ES-I3 (cell line): Measurements from ENCODE around the gene CGNL1.

ENCODE experiments used
- H3K36me3 ChIP-seq: 2 replicates; pipeline ENCODE4 v1.6.1; 2013; ENCODE audit warnings: mild to moderate bottlenecking, low read length, control low read depth, moderate library complexity; ENCODE audit not compliant: insufficient read depth
- H3K4me1 ChIP-seq: 2 replicates; pipeline ENCODE4 v1.6.1; 2013; ENCODE audit warnings: mild to moderate bottlenecking, control low read depth, low read length; ENCODE audit not compliant: insufficient read depth
- H3K9ac ChIP-seq: 2 replicates; pipeline ENCODE4 v1.6.1; 2013; ENCODE audit warnings: low read depth, mild to moderate bottlenecking, low read length, moderate library complexity
- H3K9me3 ChIP-seq: 2 replicates; pipeline ENCODE4 v1.6.1; 2013; ENCODE audit warnings: mild to moderate bottlenecking, low read length, moderate library complexity; ENCODE audit not compliant: control insufficient read depth, insufficient read depth

The CGNL1 gene

DNA sequence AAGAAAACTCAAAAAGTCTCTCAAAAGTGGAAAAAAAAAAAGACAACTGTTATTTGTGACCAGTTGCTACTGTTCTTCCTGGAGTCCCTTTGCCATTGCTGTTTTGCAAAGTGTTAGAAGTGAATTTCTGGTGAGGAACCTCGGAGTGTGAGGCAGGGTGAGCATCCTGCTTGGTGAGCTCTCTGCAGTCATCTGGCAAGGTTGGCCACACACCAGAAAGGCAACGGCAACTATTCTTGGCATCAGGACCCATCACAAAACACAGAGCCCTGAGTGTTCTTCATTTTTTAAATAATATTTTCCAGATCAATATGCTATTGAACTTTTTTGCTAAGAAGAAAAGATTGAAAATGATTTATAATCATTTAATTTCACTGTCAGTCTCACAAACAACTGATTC is 60.7 kb downstream of the CGNL1 start:
- Histone ChIP-seq H3K9ac (no peak overlapping the region), H3K9me3 (no peaks in the 10 kb centered on the region), H3K36me3 (no peaks in the 10 kb centered on the region), H3K4me1 (peaks cover 14% of the 10 kb centered on the region)

DNA sequence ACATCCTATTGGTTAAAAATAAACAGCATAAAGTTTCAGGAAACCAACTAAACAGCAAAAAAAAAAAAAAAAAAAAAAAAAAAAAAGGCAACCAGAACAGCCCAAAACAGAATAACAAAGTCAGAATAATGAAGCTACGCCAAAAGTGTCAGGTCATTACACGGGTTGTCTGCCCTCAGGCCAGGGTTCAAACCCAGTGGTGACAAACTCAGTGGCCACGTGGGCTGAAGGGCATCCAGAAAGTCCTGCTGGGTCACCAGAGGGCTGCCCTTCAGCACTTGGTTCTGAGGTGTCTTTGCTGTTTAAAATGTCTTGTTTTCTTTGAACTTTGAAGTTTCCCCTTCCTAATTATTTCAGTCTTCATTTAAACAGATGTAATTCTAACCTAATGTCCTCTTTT is 61.3 kb downstream of the CGNL1 start:
- H3K36me3 ChIP-seq = peaks cover 3% of the 10 kb centered on the region; the same call in 1 of the 2 replicates
- H3K9ac ChIP-seq = no peak overlapping the region
- no peaks in the 10 kb centered on the region for H3K9me3 ChIP-seq
- peaks cover 8% of the 10 kb centered on the region for H3K4me1 ChIP-seq

DNA sequence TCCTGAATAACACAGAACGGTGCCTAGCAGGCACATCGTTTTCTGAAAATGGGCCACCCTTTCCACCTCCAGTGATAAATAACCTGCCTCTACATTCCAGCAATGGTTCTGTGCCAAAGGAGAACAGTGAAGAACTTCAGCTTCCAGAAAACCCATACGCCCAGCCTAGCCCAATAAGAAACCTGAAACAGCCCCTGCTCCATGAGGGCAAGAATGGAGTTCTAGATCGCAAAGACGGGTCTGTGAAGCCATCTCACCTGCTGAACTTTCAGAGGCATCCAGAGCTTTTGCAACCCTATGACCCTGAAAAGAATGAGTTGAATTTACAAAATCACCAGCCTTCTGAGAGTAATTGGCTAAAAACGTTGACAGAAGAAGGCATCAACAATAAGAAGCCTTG is 61.9 kb downstream of the CGNL1 start:
- H3K36me3 ChIP-seq = peaks cover 3% of the 10 kb centered on the region; the same call in 1 of the 2 replicates

DNA sequence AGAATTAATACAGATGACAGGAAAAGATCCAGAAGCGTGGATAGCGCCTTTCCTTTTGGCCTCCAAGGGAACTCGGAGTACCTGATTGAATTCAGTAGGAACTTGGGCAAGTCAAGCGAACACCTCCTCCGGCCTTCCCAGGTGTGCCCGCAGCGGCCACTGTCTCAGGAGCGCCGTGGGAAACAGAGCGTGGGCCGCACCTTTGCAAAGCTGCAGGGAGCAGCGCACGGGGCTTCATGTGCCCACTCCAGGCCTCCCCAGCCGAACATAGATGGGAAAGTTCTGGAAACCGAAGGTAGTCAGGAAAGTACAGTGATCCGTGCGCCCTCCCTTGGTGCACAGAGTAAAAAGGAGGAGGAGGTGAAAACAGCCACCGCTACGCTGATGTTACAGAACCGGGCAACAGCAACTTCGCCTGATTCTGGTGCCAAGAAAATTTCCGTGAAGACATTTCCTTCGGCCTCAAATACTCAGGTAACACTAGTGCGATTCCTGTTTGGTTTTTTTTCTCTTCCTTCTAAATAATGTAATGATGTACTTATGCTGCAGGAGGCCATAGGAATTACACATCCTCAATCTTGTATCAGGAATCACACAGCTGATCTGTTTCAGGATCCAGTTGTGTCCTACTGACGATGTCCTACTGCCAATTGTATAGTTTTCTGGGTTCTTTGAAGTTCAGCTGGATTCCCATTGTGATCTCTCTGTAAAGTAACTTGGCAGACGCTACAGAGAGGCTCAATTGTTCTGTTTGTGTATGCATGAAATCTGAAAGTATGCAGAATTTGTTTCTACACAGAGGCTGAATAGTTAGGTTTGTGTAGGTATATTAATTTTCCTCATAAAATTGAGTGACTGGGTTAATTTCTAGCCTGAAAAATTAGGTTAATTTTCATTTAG is 63.1 kb downstream of the CGNL1 start:
- Histone ChIP-seq H3K4me1 (peaks cover 6% of the 10 kb centered on the region), H3K9me3 (no peaks in the 10 kb centered on the region), H3K9ac (no peak overlapping the region), H3K36me3 (peaks cover 7% of the 10 kb centered on the region)

More for the DNA sequence above, 61.9 kb downstream of the CGNL1 start:
- Histone ChIP-seq H3K9me3 (no peaks in the 10 kb centered on the region), H3K4me1 (peaks cover 6% of the 10 kb centered on the region), H3K9ac (no peak overlapping the region)

DNA sequence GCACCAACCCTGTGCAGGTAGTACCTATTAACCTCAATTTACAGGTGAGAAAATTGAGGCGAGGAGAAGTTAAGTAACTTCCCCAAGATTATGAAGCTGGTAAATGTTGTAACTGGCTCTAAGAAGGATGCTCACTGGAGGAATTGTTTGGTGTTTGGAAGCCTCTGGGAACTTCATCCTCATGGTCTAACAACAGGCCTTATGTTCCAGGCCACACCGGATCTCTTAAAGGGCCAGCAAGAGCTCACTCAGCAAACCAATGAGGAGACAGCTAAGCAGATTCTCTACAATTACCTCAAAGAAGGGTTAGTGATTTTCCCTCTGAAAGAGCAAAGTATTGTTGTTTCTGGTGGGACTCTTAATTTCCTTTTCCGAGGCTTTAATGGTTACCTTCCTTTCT is 63.9 kb downstream of the CGNL1 start:
- H3K9ac ChIP-seq = no peak overlapping the region
- peaks cover 7% of the 10 kb centered on the region for H3K4me1 ChIP-seq
- peaks cover 7% of the 10 kb centered on the region for H3K36me3 ChIP-seq
- H3K9me3 ChIP-seq = no peaks in the 10 kb centered on the region

DNA sequence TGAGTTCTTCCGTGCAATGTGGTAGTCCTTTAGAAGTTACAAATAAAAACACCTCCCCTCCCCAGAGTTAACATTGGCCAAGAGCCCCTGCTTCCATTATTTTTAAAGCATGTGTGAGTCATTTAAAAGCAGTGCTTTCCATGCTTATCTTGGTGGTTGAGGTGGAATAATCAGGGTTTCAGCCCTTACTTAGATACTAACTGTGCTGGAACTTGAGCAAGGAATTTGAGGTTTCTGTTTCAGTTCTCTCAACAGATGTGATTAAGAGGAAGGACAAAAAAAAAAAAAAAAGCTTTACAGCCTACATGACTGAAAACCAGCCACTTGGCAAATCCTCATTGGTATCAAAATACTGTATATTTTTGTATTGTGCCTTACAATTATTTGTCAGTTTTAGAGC is 64.5 kb downstream of the CGNL1 start:
- Histone ChIP-seq H3K9ac (no peak overlapping the region), H3K9me3 (no peaks in the 10 kb centered on the region), H3K36me3 (peaks cover 7% of the 10 kb centered on the region), H3K4me1 (peaks cover 14% of the 10 kb centered on the region)

DNA sequence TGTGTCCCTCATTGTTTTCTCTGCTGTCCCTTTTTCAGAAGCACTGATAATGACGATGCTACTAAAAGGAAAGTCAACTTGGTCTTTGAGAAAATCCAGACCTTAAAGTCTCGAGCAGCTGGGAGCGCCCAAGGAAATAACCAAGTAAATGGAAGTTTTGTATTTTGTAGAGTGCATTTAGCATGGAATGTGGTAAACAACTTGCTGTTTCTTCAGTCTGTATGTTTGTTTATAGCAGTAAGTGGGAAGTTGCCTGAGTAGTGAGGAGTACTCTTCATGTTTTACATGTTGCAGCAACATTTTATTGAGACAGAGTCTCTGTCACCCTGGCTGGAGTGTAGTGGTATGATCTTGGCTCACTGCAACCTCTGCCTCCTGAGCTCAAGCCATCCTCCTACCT is 66.0 kb downstream of the CGNL1 start:
- Histone ChIP-seq H3K9me3 (no peaks in the 10 kb centered on the region), H3K36me3 (peaks cover 7% of the 10 kb centered on the region), H3K9ac (no peak overlapping the region), H3K4me1 (peaks cover 22% of the 10 kb centered on the region)

DNA sequence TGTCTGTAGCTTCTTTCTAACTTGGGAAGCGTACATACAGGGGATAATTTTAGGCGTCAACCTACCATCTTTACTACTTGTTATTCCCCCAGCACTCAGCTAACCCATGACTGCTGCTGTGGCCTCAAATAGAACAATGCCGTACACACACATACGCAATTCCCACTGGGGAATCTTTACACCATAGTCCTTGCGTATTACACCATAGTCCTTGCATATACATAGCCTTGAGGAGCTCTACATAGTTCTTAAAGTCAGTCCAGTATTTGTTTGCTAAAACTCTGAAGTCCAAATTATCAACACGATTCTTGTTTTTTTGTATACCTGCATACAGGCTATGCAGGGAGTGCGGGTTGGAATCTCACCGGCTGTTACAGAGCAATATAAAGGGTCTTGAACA is 67.2 kb downstream of the CGNL1 start:
- peaks cover 22% of the 10 kb centered on the region for H3K4me1 ChIP-seq
- H3K9me3 ChIP-seq = no peaks in the 10 kb centered on the region
- no peak overlapping the region for H3K9ac ChIP-seq
- peaks cover 7% of the 10 kb centered on the region for H3K36me3 ChIP-seq

DNA sequence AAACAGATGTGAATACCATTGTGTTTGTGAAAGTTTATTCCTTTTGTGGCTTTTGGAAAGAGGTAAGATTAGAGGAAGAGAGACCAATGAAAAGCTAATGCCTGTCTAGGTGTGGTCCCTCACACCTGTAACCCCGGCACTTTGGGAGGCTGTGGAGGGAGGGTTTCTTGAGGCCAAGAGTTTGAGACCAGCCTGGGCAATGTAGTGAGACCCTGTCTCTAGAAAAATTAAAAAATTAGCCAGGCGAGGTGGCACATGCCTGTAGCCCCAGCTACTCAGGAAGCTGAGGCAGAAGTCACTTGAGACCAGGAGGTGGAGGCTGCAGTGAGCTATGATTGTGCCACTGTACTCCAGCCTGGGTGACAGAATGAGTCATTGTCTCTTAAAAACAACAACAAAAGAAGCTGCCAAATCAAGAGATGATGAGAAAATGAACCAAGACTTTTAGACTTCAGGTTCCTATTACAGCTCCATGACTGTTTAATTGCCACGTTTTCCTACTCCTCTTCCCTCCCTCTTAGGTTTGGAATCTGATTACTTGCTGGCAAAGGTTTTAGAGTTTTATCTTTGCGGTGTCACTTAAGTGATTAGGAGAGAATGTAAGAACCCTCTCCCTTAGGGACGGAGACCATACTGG is 68.7 kb downstream of the CGNL1 start:
- Histone ChIP-seq H3K9me3 (no peaks in the 10 kb centered on the region), H3K36me3 (peaks cover 7% of the 10 kb centered on the region), H3K9ac (no peak overlapping the region; the same call in 1 of the 2 replicates), H3K4me1 (peaks cover 22% of the 10 kb centered on the region)

DNA sequence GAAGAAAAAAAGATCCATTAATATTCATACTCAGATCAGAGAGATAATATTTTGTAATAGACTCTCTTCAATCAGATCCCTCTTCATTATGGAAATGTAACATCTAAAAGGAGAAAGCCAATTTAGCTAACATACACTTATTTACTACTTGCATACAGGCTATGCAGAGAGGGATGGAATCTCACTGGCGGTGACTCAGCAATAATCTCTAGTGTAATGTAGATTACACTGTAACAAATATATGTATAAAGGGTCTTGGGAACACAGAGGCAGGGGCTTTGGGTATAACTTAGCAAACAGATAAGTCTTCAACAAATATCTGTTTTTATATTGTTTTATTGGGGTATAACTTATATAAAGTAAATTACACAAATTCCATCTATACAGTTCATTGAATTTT is 69.6 kb downstream of the CGNL1 start:
- Histone ChIP-seq H3K4me1 (peaks cover 17% of the 10 kb centered on the region), H3K9me3 (no peaks in the 10 kb centered on the region), H3K36me3 (peaks cover 7% of the 10 kb centered on the region), H3K9ac (peak overlapping the region; percentile 9; the same call in 1 of the 2 replicates)

DNA sequence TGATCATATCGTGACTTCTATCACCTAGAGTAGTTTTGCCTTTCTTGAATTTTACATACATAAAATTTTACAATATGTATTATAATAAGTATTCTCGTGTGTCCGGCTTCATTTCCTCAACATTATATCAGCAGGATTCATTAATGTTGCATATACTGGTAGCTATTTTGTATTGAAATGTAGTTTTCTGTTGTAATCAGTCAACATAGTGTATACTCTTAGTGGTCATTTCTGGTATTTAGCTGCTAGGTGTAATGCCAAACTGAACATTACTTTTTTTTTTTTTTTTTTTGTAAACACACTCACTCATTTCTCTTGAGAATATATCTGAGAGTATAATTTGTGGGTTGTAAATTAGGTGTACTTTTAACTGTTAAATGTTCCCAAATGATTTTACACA is 70.1 kb downstream of the CGNL1 start:
- peaks cover 7% of the 10 kb centered on the region for H3K36me3 ChIP-seq
- H3K9me3 ChIP-seq = no peaks in the 10 kb centered on the region
- no peak overlapping the region for H3K9ac ChIP-seq
- peaks cover 16% of the 10 kb centered on the region for H3K4me1 ChIP-seq

DNA sequence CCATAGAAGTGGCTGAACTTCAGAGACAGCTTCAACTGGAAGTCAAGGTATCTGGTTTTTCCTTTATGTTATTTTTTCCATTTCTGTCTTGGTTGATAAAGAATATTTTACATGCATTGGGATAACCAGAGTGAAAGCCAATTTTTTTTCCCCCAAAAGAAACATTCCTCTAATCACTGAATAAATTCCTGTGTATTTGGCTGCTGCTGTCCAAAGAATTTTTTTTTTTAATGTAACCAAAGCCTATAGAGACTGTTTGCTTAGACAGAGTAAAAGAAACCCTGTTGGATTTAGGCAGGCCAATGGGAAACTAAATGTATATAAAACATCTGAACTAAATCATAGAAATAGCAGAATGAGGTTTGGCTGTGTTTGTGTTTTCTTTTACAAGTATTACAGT is 75.2 kb downstream of the CGNL1 start:
- H3K4me1 ChIP-seq = 0 out of 2 replicates have a peak, but pooled peaks cover under 1% of the 10 kb centered on the region
- H3K9ac ChIP-seq = no peak overlapping the region
- no peaks in the 10 kb centered on the region for H3K9me3 ChIP-seq
- no peaks in the 10 kb centered on the region; the same call in 1 of the 2 replicates for H3K36me3 ChIP-seq

DNA sequence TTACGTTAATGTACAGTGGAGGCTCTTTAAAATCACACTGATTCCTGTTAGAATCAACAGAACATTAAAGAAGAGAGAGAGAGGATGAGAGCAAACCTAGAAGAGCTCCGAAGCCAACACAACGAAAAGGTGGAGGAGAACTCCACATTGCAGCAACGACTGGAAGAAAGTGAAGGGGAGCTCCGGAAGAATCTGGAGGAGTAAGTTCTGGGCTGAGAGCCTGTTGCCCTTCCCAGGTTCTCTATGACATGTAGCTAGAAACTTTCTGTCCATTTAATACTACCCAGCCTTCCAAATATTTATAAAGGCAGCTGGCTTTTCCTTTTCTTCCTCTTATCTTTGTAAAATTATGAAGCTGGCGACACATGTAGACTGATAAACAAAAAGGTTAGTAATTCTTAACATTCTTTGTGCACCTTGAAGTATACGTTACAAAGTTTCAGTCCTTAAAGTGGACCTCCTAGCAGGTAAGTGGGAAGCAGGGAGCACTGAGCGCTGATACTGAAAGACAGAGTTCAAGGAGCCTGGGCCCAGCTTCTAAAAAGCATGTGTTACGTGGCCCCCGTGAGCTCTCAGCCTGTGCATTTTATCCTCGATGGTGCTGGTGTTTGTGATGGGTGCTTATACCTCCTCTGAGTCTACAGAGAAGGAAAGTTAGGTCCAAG is 75.9 kb downstream of the CGNL1 start:
- Histone ChIP-seq H3K9ac (no peak overlapping the region), H3K4me1 (no peaks in the 10 kb centered on the region), H3K9me3 (no peaks in the 10 kb centered on the region), H3K36me3 (no peaks in the 10 kb centered on the region; the same call in 1 of the 2 replicates)

DNA sequence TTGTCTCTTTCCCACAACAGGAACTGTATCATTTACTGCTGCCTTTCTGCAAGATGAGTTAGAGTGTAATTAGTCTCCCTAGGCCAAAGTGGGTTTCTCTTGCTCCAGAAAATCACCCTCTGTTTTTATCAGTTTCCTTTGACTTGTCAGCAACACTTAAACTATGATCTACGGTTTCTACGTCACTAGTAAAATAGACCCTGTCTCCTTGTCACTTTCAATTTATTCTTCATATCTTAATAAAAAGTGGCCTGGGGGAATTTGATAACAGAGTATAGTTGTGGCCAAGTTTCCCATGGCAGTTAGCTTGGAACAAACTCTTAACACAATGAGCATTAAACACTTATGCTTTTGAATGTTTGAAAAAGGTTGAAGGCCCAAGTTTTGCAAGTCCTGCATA is 79.6 kb downstream of the CGNL1 start:
- H3K36me3 ChIP-seq = peaks cover 4% of the 10 kb centered on the region
- no peaks in the 10 kb centered on the region for H3K9me3 ChIP-seq

More for the DNA sequence above, 79.6 kb downstream of the CGNL1 start:
- Histone ChIP-seq H3K4me1 (no peaks in the 10 kb centered on the region), H3K9ac (no peak overlapping the region)
